NCI-H1436 treated with DMSO at 0.1 percent for 48 hours (cell line): Measurements from ENCODE around the gene KCNK1.

Experiments
- DNase-seq: peaks from one replicate; lab custom pipeline; 2025; lab: John Stamatoyannopoulos, UW

KCNK1 gene

DNA sequence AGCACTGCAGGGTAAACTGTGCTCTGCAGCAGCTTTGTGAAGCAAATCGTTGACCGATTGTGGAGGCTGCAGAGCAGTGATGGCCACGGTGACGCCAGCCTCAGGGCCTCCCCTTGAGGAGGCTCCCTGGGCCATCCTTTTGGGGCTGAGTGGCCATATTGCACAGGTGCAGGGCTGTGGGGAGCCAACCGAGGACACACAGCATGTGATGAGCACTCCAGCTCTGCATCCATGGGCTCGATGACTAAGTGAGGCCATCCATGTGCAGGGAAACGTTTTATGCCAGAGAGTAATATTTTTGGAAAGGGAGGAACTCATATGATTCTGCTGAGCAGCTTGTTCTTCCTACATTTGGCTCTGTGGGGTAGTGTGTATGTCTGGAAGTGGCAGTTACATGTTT is 24.6 kb downstream of the KCNK1 start:
- no peak for DNase-seq

DNA sequence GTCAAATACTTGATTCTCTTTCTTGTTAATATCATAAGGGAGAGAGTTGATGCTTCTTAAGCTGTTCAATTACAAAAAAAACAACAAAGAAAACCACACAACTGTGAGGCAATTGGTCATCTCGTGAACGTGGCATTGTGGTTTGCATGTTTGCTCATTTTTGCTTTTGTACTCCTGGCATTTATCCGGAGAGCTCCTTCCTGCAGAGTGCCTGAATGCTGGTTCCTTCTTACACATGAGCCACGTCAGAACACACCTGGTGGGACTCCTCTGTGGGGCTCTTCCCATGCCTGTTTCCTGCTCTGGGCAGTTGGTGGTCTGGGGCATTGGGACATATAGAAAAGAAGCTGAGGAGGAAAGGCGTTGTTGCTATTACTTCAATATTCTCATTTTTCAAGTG is 25.7 kb downstream of the KCNK1 start:
- no peak for DNase-seq

DNA sequence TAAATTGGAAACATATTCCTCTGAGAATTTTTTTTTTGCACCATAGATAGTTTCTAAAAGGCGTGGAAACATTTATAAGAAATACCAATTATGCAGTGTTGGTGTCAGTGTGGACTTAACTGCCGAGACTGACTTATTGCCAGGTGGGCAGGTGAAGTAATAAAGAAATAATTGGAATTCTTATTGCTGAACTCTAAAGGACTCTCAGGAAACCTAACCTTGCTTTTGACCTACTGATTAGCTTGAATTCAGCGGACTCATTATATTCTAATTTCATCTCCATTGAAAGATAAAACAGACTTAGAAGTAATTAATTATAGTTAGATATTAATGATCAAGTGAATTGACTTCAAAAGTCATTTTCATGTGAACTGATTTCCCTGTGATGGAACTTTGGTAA is 26.3 kb downstream of the KCNK1 start:
- no peak for DNase-seq

DNA sequence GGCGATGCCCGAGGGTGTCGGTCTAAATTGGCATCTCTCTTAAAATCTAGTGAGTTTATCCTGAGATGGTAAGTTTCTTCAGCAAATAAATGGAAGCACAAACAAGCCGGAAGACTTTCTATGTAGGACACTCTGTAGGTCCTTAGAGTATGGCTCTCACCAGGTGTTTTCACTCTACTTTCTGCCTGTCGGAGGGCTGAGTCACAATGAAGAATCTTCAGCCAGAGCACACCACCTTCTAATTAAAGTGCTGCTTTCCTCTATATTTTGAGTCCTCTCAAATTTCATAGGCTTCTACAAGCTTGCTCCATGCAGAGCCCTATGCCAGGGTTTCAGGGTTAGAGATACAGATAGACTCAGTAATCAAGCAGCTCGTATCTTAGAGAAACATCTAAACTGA is 27.1 kb downstream of the KCNK1 start:
- no peak for DNase-seq

DNA sequence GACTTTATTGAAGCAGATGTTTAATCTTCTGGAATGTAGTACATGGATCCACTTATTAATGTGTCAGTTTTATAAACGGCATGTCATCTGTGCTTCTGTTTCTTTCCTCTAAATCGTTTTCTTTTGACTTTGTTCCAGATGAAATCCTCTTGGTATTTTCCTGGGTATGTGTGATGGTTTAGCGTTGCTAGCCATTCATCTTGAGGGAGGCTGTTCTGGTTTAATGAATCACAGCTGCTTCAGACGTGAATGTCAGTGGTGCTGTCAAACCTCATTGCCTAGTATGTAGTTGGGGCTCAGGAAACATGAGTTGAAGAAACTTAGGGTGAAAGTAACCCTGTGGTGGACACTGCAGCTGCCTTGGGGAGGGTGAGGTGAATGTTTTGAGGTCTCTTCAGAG is 33.2 kb downstream of the KCNK1 start:
- DNase-seq, result no peak

DNA sequence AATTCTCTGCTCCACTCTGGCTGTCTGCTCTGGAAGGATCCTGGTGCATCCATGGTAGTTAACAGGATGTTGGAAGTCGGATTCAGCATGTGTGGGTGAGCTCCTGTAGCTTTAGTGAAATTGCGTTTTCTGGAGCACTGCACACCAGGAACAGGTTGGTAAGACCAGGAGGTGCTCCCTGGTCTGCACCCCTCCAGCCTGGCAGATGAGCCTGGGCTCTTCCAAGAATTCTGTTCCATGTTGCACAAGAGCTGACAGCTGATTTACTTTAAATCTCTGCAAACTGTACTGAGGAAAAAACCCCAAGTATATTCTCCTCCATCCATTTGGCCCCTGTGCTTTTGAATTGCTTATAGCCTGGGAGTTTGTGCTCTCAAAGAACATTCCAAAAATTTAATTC is 33.7 kb downstream of the KCNK1 start:
- DNase-seq, result no peak

DNA sequence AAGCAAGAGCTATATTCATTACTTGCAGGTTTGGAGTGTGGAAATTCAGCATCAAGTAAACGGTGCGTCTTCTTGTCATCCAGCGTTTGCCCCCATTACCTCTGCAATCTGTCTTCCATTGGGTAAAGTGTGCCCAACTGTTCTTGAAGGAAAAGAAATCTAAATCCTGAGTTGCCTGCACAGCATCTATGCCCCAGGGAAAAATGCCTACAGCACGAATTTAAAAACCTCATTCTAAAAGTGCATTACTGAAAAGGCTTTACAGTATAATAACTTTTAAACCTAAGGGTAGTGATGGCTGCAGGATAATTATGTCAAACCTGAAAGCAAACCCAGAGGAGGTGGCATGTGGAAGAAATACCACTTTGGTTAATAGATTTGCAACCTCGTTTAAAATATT is 37.2 kb downstream of the KCNK1 start:
- DNase-seq, result no peak

DNA sequence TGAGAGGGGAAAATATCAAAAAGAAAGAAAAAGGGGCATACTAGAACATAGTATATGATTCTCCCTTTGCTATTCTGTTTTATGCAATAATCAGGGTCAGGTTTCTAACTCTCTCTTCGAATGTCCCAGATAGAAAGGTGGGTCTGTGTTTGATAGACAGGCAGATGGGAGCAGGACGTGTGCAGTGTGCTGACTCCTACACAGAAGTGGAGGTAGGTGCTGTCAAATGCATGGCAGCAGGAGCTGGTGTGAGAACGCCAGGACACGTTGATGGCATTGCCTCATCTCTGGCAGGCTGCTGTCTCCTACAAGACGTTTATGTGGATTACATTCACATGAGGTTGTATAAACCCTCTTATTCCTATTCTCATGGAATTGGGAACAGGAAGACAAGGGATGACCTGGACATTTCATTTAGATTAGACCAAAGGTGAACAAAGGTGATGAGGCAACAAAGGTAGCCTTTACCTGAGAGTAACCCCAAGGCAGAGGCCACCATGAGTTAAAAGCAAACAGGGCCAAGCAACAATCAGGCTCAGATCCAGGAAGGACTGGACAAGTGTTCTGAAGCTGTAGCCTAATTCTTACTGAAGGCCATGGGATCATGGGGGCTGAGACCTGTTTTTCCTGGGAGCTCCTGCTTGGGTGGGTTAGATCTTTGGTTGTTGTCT is 37.8 kb downstream of the KCNK1 start:
- no peak for DNase-seq

DNA sequence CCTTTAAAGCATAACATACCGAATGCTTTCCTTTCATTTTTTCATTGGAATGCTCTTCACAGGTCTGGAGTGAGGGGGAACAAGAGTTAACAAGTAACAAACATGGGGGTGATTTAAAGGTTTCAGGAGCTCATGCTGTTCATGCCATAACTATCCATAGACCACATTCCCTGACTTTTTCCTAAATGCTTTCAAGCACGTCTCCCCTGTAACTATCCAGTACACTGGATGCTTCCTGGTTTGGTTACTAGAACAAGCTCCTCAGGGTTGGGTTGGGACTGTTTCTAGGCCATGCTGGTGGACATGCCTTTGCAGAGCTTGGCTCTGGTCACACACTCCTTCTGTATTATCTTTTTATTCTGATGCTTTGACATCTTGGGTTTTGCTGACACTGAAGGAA is 38.6 kb downstream of the KCNK1 start:
- DNase-seq, result no peak

DNA sequence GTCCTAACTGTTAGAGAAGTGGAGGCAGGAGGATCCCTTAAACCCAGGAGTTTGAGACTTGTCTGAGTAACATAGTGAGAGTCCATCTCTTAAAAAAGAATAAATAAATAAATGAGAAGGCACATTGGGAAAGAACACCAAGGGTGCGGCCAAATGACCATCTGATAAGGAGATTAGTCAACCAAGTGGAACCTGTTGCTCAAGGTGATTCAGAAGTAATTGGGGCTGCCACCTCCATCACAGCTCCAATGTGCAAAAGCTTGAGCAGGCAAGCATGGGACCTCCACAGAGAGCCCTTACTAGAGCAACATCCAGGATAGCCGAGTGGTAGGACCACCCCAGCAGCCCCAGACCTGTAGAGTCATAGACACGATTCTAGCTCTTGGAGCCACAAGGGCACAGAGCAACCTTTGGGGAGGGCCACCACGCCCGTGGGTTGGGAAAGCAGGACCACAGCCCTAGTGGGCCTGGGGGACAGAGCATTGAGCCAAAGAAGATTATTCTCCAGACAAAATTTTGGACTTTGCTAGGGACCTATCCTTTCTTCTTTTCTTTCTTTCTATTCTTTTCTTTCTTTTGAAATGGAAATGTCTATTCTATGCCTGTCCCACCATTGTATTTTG is 40.9 kb downstream of the KCNK1 start:
- DNase-seq, result no peak

DNA sequence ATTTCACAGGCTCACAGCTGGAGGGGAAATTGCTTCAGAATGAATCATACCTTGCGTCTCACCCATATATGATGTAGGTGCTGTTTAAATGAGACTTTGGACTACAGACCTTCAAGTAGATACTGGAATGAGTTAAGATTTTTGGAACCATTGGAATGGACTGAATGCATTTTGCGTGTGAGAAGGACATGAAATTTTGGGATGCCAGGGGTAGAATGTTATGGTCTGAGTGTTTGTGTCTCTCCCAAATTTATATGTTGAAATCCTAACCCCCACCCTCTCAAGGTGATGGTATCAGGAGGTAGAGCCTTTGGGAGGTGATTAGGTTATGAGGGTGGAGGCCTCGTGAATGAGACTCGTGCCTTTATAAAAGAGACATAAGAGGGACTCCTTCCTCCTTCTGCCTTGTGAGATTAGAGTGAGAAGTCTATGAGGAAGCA is 41.4 kb downstream of the KCNK1 start:
- no peak for DNase-seq

DNA sequence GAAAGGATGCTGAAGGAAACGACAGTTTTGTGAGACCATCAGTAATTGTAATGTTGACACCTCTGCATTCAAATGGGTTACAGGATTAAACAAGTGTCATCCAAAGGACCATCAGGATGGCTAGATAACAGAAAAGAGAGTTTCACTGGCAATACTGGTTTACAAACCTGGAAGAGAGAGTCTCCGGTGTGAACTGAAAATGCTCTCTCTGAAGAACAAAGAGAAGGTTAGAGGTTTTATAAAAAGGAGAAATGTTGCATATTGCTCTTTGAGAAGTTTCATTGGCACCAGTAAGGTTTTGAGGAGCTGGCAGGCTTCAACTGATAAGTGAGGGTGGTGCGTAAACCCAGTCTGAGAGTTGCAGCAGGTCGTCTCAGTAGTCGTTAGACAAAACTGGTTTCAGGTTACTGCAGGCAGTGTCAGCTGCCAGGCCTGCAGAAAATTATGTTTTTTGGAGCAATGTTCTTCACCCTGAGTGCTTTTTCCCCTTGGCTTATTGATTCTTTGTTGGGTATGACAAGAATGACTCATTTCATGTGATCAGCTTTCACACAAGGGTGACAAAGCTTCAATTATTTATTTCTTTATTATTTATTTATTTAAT is 42.2 kb downstream of the KCNK1 start:
- DNase-seq, result peak; percentile 42

DNA sequence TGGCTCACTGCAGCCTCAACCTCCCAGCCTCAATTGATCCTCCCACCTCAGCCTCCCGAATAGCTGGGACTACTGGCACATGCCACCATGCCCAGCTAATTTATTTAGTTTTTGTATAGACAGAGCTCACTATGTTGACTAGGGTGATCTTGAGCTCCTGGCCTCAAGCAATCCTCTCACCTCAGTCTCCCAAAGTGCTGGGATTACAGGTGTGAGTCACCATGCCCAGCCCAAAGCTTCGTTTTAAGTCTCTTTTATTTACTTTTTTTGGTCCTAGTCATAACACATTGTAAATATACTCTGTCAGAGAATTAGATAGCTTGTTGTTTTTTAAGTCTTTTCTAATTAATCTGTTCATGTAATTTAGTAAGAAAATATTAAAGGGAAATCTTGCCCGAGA is 42.8 kb downstream of the KCNK1 start:
- no peak for DNase-seq

DNA sequence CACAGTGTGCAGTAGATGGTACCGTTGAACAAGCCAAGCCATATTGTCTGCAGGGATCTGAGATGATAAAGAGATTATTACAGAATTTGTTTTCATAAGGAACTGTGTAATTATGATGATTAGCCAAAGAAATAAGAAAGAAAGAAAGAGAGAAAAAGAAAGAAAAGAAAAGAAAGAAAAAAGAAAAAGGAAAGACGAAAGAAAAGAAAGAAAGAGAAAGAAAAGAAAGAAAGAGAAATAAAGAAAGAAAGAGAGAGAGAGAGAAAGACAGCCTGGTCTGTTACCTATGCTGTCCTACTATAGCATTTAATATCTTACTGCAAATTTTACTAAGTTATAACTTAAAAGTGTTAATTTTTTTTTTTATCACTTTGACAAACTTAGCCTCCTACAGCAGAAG is 43.6 kb downstream of the KCNK1 start:
- no peak for DNase-seq

DNA sequence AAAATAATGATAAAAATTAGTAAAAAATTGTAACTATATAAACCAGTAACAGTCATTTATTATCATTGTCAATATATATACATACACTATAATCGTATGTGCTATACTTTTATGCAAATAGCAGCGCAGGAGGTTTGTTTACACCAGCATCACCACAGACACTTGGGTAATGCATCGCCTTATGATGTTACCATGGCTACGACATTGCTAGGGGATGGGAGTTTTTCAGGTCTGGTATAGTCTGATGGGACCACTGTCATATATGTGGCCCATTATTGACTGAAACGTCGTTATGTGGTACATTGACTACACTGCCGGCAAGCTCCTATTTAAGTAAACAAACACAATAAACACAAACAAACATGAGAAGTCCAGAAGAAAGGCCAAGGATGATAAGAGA is 45.6 kb downstream of the KCNK1 start:
- no peak for DNase-seq

DNA sequence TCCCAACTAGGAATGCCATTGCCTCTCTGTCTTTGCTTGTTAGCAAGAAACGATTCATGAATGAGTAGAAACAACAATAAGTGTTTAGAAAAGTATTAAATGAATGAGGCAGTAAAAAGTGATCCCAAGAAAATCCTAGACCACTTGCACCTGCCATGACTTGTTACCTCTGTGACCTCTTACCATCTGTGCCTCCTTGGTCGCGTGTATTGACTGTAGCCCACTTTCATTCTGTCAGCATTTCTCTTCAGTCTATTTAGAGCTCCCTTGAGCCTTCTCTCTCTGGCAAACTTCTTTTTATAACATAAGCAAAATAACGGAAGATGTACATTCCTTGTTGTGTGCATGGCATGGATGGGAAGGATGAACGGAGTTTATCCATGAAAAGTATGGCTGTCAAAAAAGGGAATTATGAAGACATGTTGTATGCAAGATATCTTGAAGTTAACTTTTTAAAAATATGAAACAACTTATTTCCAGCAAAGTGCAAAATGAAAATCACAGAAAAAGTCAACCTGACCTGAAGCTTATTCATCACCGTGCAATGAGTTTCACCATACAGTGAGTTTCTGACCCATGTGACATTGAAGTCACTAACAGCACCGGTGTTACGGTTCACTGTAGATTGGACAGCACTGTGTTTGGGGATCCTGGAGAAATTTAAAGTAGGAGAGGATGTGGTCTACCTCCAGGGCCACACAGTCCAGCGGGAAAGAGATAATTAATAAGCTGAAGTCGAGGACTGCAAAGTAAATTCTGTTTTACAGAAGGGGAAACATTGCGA is 47.7 kb downstream of the KCNK1 start:
- DNase-seq, result no peak

DNA sequence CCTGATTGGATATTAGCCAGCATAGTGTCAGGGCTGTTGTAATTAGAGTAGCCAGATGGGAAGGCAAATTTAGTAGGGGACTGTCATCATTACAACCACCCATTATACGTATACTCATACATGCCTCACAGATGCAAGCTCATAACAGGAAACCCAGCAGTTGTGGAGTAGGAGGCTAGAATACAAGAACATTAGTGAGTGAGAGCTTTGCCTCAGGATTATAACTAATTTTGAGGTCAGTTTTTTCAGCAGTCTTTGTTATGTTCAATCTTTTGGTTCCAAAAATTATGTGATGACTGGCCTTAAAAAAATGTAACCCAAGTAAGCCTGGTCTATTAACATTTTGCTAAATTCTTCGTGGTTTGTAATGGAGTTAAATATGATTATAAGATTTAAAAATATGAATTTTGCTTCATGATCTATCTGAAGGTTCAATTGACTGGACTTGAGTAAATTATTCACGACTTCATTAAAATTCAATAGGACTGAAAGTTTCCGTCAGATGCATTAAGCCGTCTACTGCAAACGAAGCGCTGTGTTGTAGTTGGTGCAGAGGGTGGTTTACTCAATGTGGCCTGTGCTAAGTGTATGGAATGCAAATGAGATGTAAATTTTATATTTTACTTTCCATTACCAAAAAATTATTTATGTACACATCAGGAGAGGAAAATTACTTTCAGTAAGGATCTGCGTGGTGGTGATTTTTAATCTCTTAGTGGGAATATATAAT is 48.8 kb downstream of the KCNK1 start:
- no peak for DNase-seq

DNA sequence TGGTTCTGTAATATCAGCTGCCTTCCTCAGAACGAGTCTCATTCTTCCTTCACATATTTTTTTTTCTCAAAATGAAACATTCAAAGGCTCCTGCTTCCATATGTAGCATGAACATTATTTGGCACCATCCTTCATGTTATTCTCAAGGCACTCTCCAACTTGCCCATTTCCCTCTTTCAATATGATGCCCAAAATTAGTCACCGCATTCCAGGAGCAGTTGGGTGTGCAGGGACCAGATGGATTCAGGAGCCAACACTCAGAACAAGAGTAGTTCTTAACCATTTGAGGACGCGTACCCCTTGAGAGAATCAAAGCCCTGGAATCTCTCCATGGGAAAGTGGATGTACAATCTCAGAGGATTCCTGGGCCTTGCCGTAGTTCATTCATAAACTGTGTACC is 50.3 kb downstream of the KCNK1 start:
- DNase-seq, result no peak

DNA sequence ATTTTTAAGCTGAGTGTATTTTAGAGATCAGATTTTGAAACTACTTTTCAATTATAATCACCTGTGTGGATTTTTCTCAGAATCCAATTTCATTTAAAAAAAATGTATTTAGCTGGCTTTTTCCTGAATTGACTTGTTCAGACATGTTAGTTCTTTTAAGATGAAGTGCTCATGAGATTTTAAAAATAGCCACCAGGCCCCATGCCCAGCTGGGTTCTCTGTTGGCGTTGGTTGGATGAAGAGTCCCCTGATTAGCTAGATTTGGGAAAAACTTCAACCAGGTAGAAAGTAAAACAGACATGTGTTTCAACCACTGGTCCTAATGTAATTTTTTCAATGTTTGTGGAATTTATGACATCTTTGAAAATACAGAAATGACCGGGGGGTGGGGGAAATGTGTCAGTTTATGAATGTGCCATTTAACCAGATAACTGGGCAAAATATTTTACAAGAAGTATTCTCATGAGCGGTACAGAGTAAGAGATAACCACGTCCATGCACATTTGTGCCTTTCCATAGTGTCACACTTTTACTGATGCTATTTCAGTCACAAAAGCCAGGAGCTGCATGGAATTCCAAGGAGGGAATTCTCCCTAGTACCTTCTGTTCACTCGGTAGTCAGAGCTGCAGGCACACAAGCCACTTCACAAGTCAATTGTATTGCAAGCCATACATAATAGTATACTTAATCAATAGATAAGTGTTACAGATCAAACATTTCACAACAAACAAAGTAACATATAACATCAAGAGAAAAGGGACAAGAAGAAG is 51.1 kb downstream of the KCNK1 start:
- DNase-seq, result no peak

DNA sequence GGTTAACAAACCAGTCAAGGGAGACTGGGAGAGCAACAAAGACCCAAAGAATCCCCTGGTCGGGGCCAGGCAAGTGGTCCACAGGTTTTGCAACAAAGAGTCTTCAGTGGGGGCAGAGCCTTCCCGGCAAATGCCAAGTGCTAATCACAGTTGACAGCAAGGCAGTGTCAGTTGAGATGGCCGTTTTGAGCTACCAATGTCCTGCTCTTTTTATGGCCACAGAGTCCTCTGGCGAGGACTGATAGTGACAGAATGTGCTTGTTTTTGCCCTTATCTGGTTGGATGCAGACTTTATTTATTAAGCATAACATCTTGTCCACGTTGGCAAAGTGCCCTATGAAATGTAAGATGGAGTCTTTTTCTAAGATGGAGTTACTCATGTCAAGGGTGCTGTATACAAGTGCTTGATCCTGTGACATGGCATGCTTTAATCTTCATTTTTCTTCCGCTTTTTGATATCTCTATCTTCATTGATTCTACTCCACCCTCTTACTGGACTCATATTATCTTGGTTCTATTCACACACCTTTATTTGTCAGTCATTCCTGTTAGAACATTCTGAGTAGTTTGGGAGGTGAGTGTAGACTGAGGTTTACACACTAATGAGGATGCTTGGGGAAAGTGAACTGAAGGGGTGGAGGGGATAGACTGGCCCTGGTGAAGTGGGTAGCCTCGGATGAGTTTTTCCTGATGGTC is 51.8 kb downstream of the KCNK1 start:
- no peak for DNase-seq

DNA sequence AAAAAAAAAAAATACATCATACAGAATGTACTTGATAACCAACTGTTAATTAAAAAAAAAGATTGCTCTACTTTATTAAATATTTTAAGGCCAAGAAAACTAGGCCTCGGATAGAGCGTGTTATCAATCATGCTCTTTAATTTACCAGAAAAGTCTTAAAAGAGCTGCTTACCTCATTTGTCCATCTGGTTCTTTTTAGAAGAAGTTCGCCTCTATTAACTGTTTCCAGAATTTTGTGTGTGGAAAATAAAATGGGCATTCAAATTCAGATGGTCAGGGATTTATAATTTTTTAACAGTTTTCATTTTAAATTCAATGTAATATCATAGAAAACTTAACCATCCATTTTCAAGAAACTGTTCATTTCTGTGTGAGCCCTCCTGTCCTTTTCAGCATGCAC is 53.8 kb downstream of the KCNK1 start:
- no peak for DNase-seq
